ENCODE data around the gene MPC2.

GRCh38 chr1:167878372-167879160 lies 58.3 kb downstream of the MPC2 start:
- no peak for TF ChIP-seq ZFX (IDR thresholded peaks at IDR 0.05; ENCODE audit: borderline replicate concordance)
- no peak for TF ChIP-seq CTCF (IDR thresholded peaks at IDR 0.05)
